HL-60 (cell line): Measurements from ENCODE around the gene COL1A2.

Experiments used
- GABPA ChIP-seq: IDR thresholded peaks from 2 replicates; pipeline ENCODE4 v1.6.1; 2012; ENCODE audit warnings: low read depth
- POLR2AphosphoS5 ChIP-seq: IDR thresholded peaks from 2 replicates; pipeline ENCODE4 v1.6.1; 2012; ENCODE audit warnings: low read depth
- REST ChIP-seq: IDR thresholded peaks from 2 replicates; pipeline ENCODE4 v1.6.1; 2012; ENCODE audit warnings: low read depth; ENCODE audit not compliant: insufficient replicate concordance
- SPI1 ChIP-seq: IDR thresholded peaks from 2 replicates; pipeline ENCODE4 v1.6.1; 2012; ENCODE audit warnings: low read depth, mild to moderate bottlenecking, borderline replicate concordance
- TF ChIP-seq, protein P1 (sequence below): IDR thresholded peaks from one replicate; pipeline ENCODE4 v1.5.1; 2011; ENCODE audit warnings: low read length, control low read depth, inconsistent platforms; ENCODE audit not compliant: insufficient read depth

DNA sequence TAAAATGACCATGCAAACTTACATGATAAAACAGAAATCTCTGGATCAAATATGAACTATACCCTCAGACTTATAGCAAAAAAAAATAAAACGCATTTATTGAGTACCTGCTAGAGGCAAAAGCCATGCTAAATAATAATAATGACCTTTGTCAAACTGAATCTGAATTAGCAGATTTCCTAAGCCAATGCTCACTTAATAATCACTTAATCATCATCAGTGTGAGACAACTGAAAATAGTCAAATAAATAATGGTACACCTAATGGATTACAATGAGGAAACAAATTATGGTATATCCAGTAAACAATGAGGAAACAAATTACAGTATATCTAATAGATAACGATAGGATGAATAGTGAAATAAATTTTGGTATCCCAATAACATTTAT, 37.6 kb downstream of the COL1A2 start:
- TF ChIP-seq, protein P1, sequence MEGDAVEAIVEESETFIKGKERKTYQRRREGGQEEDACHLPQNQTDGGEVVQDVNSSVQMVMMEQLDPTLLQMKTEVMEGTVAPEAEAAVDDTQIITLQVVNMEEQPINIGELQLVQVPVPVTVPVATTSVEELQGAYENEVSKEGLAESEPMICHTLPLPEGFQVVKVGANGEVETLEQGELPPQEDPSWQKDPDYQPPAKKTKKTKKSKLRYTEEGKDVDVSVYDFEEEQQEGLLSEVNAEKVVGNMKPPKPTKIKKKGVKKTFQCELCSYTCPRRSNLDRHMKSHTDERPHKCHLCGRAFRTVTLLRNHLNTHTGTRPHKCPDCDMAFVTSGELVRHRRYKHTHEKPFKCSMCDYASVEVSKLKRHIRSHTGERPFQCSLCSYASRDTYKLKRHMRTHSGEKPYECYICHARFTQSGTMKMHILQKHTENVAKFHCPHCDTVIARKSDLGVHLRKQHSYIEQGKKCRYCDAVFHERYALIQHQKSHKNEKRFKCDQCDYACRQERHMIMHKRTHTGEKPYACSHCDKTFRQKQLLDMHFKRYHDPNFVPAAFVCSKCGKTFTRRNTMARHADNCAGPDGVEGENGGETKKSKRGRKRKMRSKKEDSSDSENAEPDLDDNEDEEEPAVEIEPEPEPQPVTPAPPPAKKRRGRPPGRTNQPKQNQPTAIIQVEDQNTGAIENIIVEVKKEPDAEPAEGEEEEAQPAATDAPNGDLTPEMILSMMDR: no peak
- TF ChIP-seq POLR2AphosphoS5 (no peak), GABPA (no peak), REST (no peak), SPI1 (no peak)
